ENCODE data around the gene TMEM184B.
A peak's percentile ranks its signal among the peaks of the same experiment; 100 is the strongest.

The TMEM184B gene

DNA sequence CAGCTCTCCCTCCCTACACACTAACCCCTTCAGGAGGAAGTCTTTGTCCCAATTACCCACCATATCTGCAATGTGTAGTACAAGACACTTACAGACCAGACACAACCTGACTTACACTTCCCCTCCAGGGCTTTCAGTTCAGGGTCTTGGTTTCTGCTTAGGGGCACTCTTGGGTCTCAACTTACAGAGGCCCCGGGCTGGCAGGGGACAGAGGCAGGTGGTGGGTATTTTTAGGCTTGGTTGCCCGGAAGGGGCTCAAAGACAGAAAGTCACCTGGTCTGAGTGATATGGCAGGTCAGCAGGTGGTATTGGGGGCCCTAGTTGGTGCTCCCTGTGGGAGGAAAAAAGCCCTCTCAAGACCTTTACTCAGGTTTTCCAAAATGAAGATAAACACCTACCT, 3.4 kb upstream of the TMEM184B start:
- DNase-seq (ENCODE audit: low spot score): no peak

DNA sequence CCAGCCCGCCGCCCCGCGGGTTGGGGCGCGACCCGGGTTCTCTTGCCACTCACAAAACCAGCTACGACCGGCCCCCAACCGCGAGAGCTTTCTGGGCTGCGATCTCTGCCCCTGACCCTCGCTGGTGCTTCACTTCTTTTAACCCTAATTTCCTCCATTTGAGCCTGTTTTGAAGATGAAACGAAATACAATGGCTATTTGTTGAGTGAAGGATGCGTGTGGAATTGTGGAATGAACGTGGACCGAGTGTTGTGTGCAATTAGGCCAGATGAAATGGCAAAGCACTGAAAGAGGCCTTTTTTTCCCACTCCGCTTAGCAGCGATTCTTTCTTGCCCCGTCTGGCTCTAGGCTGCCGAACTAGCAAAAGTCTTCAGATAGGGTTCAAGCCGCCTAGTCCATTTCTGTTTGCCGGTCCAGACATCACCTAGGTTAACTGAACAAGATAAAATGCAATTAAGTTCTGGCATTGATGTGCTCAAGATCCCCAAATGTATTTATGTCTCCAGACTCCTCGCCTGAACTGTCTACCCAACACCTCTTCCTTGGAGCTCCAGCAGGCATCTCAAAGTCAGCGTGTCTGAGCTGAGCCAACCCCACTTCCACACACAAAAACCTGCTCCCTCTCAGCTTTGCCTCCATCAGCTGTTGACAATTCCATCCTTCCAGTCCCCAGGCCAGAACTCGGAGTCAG, 471 bp upstream of the TMEM184B start:
- no peak for DNase-seq (ENCODE audit: low spot score)

DNA sequence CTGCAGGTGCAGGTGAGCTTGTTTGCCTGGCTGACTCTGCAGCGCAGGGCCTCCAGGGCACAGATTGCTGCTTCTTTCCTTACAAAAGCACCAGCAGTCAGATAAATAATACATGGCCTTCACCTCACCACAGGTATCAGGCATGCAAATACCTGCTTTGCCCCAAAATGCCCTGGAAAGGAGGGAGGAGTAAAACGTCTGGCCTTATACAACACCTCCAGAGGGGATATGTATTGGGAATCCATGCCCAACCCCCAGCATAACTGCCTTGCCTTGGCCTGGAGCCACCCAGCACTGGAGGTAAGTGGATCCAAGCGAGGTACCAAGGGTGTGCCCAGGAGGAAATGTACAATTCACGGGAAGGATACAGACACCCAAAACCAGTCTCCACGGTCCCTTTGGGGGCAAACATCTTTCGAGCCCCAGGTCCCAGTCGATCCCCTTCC, 860 bp downstream of the TMEM184B start:
- no peak for DNase-seq (ENCODE audit: low spot score)

DNA sequence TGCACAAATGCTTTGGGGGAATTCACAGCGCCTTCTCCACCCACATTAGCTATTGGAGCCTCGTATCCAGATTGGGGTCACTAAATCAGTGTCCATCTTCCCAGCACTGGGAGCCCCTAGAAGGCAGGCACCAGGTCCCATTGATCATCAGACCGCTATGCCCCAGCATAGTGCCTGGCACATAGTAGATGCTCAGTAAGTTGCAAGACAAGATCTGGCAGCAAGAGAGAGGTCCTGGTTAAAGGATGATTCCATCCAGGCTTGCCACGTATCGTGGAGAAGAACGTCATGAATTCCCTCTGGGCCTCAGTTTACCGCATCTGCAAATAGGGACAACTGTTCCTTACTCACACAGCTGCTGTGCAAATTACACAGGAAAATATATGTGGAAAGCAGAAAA, 1.7 kb downstream of the TMEM184B start:
- no peak for DNase-seq (ENCODE audit: low spot score)

DNA sequence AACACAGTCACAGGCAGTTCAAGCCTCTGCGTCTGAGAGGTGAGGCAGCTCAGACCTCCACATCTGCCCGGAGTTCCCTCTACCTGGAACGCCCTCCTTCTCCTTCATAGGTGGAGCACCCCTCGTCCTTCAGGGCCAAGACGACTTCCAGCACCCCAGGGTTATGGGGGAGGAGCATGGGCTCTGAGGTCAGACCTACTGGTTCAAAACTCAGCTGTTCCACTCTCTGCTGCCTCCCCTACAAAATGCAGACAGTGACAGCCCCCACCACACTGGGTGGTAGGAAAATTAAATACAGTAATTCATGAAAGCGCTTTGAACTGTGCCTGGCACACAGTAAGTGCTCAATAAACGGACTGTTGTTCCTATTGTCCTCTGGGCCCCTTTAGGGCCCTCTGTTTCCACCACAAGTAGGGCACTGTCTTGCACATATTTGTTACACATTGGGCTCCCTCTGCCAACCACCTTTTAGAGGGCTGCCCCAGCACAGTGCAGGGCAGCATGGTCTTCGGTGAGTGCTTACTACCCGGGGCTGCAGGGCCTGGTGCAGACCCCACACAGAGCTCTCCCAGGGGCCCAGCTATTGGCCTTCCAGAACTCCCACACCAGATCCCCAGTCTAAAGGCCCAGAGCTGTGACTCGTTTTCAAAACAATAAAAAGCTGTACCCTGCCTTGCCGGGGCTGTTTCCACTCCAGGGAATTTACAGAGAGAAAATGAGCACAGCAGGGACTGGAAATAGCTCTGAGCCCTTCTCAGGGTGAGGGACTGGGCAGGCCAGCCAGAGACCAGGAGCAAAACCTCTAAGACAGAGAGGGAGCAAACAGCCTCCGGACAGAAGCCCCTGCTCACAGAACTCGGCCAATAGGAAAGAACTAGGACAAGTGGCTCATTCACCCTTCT, 2.5 kb downstream of the TMEM184B start:
- no peak for DNase-seq (ENCODE audit: low spot score)

DNA sequence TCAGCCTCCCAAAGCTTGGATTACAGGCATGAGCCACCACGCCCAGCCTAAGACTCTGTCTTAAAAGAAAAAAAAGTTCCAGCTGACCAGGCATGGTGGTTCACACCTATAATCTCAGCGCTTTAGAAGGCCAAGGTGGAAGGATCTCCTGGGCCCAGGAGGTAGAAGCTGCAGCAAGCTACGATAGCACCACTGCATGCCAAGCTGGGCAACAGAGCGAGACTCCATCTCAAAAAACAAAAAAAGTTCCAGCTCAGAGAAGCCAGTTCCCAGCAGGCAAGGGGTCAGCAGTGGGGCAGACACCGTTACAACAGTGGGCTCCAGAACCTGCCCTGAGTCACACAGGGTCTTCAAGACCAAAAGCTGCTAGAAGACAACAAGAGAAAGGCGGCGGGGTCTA, 3.3 kb downstream of the TMEM184B start:
- DNase-seq (ENCODE audit: low spot score): no peak

DNA sequence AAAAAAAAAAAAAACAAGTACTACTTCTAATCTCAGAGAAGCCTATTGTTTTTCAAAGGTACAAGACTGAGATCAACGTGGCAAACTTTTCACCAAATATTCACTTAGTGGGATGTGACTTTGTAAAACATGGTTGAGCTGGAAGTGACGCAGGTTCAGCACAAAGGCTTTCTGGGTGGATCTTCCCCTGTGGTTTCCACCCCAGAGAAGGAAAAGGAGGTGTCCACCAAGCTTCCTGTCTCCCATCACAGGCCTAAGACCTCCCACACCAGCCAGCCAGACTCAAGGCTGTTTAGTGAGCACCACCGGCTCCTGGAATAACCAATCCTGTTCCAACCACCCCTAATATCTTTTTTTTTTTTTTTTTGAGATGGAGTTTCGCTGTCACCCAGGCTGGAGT, 5.7 kb downstream of the TMEM184B start:
- DNase-seq (ENCODE audit: low spot score): no peak

DNA sequence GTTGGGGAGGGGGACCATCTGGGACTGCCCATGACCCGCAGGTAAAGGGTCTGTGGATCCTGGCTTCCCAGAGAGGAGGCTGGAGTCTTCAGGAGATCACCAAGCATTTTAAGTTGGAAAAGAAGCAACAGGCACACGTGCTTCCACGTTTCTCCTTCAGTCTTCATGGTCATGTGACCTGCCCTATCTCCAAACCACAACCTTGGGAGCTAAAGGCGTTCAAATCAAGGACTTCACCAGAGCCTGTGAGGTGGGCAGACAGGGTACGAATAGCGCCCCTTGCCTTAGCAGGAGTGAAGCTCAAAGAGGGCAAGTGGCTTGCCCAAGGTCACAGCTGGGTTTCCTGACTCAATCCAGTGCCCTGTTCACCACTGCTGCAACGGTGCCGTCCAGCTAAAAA, 6.7 kb downstream of the TMEM184B start:
- DNase-seq (ENCODE audit: low spot score): no peak

DNA sequence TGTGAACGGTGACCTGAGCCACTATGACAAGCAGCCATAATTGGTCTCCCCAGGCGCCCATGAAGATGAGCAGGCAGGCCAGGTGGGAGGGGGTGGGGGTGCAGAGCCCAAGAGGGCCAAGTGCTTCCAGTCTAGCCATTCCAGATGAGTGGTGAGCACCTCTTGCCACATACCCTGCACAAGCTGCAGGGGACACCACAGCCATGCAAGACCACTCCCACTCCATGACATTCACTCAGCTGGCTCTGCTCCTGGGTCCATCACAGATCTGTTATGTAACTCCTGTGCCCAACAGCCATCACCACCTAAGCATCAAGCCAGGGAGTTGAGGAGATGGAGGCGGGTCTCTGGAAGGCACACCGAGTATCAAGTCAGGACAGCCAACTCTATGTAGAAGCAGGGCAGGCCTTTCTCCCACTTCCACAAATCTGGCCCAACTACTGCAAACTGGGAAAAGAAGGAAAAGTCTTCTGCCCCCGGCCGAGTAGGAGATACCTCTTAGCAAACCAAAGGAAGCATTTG, 8.4 kb downstream of the TMEM184B start:
- no peak for DNase-seq (ENCODE audit: low spot score)

DNA sequence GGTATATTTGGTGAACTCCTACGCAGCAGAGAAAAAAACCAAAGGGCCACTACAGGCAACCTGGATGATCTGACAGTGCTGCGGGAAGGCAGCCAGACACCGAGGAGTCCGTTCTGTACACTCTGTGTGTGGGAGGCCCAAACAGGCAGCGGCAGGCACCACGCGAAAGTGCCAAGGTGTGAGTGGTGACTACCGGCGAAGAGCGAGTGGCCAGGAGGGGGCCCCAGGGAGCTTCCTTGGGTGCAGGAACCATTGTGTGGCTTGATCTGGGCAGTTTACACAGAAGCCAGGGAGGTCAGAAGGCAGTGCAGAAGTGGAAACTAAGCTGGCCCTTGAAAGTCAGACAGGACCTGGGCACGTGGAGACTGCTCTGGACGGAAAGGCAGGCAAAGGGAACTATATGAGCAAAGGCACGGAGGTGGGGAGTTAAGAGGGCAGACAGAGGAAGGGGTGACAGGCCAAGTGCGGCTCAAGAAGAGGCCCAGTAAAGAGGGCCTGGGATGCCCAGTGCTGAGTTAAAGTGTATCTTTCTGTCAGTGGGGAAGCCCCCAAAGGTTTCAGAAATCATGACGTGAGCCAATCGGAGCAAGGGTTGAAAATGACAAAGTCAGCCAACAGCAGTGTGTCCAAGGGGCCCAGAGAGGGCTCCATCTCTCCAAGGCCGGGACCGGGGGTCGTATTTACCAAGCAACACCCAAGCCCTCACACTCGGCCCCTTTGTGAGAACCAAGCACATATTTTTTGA, 10.6 kb downstream of the TMEM184B start:
- DNase-seq (ENCODE audit: low spot score): peak; percentile 43

DNA sequence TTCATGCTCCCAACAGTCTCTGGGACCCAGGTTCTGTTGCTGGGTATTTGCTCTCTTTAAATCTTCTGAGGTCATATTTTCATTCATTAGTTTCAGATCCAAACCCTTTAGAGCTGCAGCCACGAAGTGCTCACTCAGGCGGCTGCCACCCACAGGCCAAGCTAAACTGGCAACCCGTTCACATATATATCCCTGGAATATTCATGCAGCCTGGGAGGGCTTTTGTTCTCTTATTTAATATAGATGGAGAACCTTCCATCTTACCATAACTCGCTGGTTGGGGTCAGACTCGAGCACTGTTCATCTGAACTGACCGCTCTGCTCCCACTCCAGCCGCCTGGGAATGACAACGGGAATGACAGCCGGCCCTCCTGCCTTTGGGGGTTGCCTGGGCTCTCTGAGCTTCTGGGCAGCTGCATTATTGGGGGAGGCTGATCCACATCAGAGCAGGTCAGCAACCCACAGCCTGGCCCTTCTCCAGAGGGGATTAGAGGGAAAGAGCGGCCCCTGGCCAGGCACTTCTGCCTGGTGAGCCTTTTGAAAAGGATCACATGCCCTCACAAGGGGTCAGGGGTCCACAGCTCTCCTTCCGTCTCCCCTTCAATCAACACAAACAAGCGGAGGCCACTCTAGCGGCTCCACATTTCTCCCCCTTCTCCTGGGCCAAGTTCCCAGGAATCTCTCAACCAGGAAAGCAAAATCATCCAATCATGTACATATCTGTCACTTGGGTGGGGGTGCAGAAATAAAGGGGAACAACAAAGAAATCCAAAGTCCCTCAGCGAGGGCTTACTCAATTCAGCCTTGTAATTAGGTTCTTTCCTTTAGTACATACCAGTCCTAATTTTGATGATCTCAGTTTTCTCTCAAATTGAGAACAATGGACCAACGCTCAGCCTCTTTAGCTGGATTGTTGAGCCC, 11.8 kb downstream of the TMEM184B start:
- no peak for DNase-seq (ENCODE audit: low spot score)

DNA sequence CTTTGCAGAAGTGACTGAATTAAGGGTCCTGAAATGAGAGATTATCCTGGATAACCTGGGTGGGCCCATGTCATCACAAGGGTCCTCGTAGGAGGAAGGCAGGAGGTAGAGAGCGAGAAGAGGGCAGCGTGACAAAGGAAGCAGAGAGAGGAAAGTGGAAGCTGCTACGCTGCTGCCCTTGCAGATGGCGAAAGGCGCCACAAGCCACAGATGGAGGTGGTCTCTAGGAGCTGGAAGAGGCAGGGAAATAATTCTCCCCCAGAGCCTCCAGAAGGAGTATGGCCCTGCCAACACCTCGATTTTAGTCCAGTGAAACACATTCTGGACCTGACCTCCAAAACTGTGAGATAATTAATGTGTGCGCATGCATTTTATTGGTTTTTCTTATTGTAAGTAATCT, 13.4 kb downstream of the TMEM184B start:
- DNase-seq (ENCODE audit: low spot score): no peak

DNA sequence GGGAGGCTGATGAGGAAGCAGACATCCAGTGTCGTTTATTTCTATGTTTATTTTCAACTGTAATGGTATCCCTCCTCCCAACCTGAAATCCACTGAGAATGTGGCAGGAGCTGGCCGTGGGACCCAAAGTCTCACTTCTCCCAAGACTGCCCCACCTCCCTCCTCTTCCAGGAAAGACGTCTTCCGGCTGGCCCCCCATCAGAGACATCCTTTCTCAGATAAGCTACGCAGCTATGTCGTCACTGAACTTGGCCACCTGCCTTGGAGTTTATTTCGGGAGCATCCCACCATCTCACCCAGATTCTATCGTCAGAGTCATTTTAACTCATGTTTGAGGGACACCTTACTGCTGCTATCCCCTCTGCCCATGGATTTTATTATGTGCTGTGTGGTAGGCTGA, 13.9 kb downstream of the TMEM184B start:
- DNase-seq (ENCODE audit: low spot score): no peak

DNA sequence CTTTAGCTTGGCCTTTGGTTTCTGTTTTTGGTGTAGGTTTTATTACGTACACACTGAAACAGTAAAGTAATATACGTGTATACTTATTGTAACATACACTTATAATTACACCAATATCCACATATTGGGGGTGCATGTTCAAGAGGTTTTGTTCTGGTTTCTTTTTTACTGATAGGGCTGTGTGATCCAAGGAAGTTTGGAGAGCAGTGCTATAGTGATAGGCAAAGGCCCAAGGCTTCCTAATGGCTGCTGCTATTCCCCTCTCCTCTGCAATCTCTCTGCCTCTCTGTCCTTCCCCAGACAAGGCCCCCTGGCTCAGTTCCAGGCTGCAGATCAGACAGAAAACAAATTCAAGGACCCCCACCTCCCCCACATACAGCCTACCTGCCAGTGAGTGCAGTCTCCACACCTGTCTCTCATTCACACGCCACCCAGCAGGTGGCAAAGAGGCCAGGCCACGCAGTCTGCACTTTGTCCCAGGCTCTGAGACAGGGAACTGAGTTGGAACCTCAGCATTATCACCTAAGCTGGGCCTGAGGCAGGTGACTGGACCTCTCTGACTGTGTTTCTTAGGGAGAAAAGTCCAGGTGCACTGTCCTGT, 15.1 kb downstream of the TMEM184B start:
- no peak for DNase-seq (ENCODE audit: low spot score)

DNA sequence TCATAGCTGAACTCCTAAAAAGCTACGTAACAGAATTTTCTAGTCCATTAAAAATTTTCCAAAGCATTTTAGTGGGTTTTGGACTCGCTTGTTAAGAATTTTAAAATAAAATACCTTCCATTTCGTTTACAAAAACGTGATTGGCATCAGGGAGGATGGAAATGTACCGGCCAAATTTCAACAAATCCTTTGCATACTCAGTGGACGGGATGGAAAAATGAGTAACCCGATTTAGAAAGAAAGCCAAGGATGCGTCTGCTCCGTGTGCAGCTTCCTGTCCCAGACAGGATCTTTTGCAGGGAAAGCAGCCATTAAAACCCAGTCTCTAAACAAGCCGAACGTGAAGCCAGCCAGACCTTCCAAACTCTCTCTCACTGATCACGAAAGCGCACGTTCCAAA, 15.6 kb downstream of the TMEM184B start:
- no peak for DNase-seq (ENCODE audit: low spot score)

DNA sequence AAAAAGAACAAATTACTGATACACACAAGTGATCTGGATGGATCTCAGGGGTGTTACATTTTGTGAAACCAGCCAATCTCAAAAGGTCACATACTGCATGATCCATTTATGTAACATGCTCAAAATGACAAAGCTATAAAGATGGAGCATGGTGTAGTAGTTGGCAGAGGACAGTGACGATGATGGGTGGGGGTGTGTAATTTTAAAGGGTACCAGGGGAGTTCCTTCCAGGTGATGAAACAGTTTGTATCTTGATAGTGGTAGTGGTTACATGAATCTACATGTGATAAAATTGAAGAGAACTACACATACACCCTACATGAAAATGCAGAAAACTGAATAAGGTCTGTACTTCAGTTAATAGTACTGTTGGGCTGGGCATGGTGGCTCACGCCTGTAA, 17.1 kb downstream of the TMEM184B start:
- no peak for DNase-seq (ENCODE audit: low spot score)

DNA sequence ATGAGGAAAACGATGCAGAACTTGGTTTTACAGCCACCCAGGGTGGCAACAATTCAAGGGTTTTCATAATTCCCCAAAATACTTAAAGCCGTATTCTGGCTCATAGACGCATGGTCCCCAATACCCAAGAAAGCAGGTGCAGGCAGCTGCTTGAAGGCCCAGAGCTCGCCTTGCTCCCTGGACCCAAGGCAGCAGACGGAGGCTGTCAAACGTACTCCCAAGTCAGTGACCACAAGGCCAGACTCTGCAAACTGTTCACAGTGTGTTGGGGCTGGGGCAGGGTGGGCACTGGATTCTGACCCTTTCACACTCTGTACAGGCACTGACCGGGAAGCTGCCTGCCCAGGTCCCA, 21.5 kb downstream of the TMEM184B start:
- no peak for DNase-seq (ENCODE audit: low spot score)

DNA sequence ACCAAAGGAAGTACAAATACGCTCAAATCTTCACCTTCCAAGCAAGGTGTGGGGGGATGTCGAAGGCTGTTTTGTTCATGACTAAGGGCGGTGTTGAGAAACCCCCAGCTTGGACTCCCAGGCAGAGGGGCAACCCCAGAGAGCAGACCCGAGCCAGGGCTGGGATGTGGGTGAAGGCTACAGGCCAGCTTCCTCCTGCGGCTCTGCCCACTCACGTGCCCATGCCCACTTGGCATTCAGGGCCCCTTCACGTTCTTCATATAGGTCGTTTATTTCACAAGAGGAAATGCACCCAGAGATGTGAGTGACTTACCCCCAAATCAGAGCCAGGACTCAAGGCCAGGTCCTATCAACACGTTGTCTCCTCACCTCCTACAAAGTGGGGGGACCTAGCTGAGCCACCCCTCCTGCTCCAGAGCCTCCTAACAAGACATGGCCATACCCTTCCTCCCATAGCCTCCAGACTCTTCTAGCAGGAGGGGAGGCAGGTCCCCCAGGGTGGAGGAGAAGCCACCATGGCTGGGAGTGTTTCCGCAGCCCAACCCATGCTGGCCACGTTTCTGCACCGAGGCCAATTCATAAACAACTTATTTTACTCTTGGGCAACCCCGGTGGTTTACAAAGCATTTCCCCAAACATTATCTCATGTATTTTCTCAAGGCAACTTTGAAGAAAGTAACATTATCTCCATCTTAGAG, 22.0 kb downstream of the TMEM184B start:
- no peak for DNase-seq (ENCODE audit: low spot score)

DNA sequence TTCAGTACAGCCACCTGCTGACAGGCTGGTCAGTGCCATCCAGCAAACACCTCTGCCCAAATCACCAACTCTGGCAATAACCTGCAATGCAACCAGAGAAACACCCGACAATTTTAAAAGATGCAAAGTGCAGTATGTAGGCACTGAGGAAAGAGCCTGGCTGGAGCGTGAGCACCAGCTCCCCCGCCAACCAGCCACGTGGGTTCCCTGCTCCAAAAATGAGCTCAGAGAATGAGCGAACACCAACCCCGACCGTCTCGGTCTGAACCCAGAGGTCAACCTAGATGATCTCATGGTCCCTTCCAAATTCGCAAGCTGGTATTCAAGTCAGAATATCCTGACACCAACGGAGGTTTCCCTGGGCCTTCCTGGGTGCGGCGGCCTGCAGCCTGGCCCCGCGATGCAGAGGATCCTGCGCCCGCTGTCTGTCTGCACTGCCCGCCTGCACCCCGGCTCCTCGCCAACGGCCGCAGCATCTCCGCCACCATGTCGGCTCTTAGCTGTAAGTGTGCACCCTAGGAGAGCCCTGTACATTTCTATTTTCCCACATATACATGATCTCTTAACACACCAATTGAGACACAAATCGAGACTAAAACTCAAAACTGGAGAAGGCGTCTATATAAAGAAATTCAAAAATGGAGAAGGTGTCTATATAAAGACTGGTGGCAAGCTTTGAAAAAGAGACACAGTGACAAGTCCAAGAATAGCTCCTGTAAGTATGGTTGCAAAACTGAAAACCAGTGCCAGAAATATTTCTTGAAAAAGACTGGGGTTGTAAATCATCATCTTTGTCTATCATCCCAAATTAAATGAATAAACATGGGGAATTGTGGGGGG, 22.8 kb downstream of the TMEM184B start:
- no peak for DNase-seq (ENCODE audit: low spot score)

DNA sequence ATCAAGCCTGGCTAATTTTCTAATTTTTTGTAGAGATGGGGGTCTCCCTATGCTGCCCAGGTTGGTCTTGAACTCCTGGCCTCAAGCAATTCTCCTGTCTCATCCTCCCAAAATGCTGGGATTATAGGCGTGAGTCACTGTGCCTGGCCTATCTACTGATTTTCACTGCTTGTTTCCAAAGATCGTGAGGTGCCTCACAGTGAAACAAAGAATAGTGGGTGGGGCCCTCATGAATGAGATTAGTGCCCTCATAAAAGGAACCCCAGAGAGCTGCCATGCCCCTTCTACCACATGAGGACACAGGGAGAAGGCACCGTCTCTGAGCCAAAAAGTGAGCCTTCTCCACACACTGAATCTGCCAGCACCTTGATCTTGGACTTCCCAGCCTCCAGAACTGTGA, 23.5 kb downstream of the TMEM184B start:
- DNase-seq (ENCODE audit: low spot score): no peak

All from hematopoietic multipotent progenitor cell treated with erythropoietin and hydrocortisone succinate and interleukin-3 and kit ligand, for 15 days (in vitro differentiated cells).